ENCODE data around the gene ATF5.
"Not testable (repeated sequence)": the region's sequence is repeated elsewhere in the genome, so short reads cannot be mapped to it uniquely, and the experiment has no call there.

The ATF5 gene

DNA sequence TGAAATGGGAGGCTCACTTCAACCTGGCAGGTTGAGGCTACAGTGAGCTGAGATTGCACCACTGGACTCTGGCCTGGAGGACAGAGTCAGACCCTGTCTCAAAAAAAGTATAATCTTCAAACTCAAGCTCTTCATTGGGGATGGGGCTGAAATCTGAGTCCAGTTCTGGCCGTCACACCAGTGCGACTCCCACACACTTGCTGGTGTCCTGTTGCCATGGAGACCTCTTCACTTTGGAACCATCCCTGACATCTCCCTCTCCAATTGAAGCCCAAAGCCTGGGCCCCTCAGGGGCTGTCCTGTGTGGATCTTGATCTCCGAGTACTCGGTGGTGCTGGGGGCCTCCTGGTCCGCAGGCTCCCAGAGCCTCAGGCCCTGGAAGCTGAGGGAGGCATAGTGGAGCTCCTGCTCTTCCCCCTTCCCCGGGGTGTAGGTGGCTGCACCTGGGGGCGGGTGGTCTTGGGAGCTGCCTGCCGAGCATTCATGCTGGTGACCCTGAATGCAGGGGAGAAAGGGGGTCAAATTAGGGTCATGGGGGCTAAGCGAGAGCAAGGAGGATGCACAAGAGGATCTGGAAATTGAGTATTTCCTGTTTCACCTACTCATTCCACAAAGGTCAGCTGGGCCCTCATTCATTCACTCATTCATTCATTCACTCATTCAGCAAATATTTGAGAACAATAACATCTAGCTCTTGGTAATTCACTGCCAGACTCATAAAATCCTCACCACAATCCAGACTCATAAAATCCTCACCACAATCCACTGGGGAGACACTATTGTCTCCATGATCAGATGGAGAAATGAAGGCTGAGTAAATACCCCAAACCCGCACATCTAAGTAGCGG, 21.0 kb downstream of the ATF5 start:
- DNase-seq: no peak

DNA sequence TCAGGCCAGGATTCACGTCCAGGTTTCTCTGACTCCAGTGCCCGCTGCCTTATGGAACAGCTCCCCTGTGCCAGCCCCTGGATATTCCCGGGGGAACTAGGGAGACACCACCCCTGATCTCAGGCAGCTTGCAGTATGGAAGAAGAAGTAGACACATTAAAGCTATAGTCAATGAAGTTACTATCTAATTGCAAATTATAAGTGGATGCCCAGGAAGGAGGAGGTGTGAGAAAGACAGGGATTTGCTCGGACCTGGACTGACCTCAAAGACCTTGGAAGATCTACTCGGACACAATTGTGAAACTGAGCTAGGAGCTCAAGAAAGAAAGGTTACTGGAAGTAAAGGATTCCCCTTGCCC, 21.6 kb downstream of the ATF5 start:
- no peak for DNase-seq

DNA sequence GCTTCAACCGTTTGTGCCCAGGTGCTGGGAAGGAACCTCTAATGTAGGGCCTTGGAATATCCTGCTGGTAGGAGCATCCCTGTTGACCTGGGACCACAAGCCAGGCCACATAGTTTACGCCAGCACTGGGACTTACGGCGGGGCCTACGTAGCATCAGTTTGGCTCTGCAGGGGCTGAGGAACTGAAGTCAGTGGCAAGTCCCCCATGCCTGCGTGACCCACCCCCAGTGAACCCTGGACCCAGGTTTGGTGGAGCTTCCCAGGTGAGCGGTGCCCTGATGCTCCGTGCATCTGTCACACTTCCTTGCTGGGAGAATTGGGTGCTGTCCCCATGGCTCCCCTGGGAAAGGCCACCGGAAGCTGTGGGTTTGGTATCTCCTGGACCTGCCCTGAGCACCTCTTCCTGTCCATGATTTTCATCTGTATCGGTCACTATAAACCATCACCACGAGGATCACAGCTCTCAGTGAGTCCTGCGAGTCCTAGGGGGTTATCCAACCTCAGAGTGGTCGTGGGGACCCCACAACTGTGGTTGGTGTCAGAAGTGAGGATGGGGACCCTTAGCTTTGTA, 22.0 kb downstream of the ATF5 start:
- no peak for DNase-seq

DNA sequence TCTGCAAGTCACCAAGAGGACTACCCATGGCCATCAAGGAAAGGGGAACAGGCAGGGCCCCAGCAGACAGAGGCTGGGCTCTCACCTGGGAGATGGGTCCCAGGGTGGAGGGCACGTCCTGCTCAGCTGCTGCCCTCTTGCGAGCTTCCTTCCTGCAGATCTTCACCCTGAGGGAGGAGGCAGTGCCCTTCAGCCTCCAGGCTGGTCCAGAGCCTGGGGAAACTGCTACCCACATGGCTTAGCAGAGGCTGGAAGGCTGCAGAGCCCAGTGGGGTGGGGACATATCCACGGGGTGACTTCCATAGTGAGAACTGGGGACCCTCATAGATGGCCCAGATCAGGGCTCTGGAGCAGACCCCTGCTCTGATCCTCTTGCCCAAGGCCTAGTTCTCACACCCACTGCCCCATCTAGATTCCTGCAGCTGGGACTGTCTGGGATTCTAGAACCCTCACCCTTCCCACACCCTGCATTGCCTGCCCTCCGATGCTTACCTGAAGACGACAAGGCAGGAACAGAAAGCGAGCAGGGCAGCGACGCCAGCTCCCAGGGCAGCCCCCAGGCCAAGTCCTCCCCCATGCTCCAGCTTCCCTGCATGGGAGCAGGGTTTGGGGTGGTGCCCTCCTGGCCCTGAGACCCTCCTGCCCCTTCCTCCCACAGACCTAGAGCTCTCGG, 22.9 kb downstream of the ATF5 start:
- DNase-seq: no peak

DNA sequence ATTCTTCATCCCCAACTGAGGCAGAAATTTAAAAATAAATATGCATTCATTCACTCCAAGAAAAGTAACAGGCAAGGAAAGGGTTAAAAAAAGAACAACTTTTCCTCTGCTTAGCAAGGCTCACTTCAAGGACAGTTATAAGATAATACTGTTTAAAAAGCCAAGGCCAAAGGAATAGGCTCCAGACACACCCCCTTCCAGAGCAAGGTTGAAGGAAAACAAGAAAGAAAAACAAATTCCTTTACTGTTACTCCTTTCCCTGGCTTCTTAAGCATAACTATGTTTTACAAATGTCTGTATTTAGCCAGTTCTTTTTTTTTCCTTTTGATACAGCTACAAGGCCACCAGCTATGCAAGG, 23.5 kb downstream of the ATF5 start:
- DNase-seq: no peak

DNA sequence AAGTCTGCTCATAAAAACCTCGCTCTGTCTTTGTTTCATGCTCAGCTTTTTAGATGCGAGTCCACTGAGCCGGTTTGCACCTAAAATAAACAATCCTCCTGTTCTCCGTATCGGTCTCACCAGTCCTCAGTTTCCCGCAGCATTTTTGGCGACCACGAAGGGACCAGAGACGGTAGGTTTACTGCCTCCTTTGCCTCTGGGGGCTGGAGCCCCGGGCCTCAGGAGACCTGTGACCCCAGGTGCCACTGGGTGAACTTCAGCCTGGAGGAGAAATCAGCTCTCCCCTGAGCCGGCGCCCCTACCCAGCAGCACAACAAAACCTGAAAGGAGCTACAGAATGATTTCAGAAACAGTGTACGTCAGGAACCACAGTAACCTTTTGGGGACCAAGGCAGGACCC, 23.9 kb downstream of the ATF5 start:
- no peak for DNase-seq

DNA sequence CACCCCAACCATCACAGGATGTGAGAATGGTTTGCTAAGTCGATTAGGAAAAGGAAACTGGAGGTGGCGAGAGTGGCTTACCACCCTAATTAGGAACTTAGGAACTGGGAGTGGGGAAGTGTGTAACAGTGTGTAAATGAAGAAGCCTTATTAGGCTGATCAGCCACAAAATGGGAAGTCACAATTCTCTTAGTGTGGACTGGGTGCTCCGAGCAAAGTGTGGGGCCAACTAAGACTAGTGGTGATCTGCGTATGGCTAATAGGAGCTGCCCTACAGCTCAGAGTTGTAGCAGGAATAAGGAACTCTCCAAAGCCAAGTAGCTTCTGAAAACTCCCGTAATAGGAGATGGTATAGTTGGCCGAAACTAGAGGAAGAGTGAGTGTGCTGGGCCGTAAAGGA, 24.4 kb downstream of the ATF5 start:
- DNase-seq: no peak

DNA sequence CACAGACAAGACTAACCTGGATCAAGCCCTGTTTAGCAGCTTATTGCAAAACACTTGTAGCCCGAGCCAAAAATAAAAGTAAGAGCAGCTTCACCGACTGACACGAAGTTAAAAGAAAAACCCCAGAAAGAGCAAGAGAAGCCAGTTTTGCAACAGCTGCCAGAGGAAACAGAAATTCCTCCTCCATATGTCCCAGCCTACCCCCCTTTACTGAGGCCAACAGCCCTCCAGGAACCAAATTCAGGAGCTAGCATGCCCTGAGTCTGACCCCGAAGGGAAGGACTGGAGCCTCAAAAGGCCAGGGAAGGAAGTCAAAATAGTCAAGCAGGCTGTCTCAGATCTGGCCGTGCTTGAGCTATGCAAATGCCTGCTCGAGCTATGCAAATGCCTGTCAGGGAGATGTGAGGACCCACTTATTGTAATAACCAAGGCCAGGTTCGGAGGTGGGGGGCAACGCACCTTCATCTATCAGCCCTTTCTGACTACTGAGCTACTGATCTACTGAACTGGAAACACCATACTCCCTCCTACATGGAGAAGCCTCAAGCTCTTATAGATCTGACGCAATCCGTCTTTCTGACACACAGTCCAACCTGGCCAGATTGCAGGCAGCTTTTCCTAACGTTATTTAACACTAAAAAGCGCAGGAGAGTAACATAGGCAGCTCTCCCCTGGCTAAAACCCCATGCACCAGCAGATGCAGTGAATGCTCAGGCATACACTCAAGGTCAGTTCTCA, 25.3 kb downstream of the ATF5 start:
- no peak for DNase-seq

DNA sequence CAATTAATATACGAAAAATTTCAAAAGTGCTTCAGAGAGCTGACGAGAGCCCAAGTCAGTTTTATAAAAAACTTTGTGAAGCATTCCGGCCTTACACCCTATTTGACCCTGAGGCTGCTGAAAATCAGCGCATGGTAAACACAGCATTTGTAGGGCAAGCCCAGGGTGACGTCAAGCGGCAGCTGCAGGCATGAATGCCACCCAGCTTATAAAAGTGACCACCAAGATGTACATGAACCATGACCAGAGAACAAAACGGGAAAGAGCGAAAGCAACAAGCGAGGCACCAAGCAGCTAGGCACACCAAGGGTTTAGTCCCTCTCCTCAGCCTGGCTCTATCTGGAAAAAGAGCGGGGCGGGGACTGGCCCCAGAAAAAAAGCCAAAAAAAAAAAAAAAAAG, 25.9 kb downstream of the ATF5 start:
- no peak for DNase-seq

DNA sequence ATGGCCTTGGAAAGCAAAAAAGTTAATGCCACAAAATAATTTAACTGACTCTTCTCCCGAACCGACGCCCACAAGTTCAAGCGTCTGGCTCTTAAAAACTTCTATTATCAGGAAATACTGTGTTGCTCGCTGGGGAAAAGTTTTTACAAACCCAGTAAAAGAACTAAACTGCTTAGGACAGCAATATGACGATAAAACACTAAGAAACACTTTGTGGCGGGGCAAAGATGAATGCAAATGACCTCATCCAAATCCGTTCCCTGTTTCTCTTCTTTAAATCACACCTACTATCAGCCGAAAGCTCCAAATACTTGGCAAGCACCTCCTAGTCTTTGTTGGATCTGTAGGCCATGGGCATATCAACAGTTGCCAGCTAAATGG, 27.1 kb downstream of the ATF5 start:
- DNase-seq: no peak

DNA sequence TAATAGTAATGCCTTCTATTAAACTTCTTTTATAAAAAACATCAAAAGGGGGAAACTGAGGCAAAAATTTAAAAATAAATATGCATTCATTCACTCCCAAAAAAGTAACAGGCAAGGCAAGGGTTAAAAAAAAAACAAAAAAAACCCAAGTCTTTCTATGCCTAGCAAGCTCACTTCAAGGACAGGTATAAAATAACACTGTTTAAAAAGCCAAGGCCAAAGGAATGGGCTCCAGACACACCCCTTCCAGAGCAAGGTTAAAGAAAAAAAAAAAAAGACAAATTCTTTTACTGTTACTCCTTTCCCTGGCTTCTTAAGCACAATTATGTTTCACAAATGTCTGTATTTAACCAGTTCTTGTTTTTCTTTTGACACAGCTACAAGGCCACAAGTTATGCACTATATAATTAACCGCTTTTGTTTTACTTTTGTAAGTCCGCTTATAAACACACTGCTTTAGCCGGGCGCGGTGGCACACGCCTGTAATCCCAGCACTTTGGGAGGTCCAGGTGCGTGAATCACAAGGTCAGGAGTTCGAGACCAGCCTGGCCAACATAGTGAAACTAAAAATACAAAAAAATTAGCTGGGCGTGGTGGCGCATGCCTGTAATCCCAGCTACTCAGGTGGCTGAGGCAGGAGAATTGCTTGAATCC, 28.4 kb downstream of the ATF5 start:
- DNase-seq: no peak

DNA sequence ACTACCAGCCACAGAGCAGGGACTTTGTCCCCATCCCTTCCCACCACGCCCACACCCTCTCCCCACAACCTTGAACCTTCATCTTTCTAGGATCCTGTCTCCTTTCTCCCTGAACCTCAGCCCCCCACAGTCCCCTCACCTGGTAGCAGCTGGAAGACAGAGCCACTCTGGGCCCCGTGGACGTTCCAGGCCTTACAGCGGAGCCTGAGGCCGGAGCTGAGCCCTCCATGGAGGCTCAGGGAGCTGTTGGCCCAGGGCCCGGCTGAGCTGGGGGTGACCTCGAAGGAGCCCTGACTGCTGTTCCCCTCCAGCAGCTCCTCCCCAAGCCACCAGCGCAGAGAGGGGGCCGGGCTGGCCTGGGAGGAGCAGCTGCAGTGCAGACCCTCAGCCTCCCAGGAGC, 29.1 kb downstream of the ATF5 start:
- not testable (repeated sequence) for DNase-seq

DNA sequence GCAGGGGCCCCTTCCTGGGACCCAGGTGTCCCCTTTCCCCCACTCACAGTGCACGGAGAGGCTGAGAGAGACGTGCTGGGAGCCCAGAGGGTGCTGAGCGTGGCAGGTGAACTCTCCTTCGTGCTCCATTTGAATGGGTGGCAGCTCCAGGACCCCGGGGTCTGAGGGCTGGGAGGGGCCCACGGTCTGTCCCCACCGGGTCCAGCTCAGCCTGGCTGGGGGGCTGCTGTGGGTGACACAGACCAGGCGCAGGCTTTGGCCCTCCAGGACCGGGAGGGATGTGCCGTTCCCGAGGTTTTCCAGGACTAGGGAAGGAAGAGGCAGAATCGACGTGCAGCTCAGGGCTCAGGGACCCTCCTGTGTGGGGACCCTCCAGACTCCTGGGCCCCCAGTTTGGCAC, 29.6 kb downstream of the ATF5 start:
- not testable (repeated sequence) for DNase-seq

DNA sequence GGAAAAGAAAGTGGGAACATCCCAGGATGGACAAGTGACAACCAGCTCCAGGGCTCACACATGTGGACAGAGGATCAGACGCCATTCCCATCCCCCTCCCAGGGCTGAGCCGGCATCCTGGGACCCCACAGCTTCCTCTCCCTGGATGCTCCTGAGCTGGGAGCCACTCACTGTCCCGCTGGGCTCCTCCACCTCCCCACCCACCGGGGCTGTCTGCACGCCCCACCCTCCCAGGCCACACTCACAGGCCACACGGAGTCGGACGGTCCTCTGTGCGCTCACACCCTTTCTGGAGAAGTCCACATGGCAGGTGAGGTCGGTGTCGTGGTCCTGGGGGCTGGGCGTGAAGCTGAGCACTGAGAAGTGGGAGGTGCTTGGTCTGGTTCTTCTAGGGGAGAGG, 30.9 kb downstream of the ATF5 start:
- not testable (repeated sequence) for DNase-seq

DNA sequence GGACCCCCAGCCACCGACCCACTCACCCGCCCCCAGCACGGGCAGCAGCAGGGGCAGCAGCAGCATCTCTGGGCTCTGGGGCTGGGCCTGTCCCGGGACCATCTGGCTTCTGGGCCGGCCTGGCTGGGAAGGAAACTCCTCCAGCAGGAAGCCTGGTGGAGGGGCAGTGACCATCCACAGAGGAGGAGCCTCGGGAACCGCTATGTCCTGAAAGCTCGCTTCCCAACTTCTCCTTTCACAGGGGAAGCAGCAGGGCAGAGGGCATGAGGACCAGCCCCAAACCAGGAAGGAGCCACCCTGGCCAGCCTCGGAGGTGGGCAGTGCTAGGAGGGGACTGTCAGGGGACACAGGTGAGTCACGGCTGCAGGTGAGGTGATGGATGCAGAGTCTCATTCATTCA, 32.0 kb downstream of the ATF5 start, which contains the start of gene SIGLEC11:
SIGLEC11 (minus strand) TSS at position 193 of the 400 bp plus-strand sequence; CDS start at position 102, 91 bp downstream.
- not testable (repeated sequence) for DNase-seq

DNA sequence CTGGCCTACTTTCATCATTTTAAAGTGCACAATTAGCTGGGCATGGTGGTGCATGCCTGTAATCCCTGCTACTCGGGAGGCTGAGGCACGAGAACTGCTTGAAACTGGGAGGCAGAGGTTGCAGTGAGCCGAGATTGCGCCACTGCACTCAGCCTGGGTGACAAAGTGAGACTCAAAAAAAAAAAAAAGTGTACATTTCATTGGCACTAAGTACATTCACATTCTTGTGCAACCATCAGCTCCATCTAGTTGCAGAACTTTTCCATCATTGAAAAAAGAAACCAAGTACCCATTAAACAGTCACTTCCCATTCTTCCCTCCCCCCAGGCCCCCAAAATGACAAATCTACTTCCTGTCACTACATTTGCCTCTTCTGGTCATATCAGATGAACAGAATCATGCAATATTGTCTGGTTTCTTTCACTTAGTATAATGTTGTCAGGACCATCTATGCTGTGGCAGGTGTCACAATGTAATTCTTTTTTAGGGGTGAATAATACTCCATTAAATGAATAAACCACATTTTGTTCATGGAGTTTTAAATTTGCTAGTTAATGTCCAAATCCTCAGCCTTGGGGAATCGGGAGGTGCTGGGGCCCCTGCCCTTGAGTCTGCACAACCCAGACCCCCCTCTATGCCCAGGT, 39.4 kb downstream of the ATF5 start:
- no peak for DNase-seq

DNA sequence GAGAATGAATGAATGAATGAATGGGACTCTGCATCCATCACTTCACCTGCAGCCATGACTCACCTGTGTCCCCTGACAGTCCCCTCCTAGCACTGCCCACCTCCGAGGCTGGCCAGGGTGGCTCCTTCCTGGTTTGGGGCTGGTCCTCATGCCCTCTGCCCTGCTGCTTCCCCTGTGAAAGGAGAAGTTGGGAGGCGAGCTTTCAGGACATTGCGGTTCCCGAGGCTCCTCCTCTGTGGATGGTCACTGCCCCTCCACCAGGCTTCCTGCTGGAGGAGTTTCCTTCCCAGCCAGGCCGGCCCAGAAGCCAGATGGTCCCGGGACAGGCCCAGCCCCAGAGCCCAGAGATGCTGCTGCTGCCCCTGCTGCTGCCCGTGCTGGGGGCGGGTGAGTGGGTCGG, 40.4 kb downstream of the ATF5 start:
- not testable (repeated sequence) for DNase-seq

DNA sequence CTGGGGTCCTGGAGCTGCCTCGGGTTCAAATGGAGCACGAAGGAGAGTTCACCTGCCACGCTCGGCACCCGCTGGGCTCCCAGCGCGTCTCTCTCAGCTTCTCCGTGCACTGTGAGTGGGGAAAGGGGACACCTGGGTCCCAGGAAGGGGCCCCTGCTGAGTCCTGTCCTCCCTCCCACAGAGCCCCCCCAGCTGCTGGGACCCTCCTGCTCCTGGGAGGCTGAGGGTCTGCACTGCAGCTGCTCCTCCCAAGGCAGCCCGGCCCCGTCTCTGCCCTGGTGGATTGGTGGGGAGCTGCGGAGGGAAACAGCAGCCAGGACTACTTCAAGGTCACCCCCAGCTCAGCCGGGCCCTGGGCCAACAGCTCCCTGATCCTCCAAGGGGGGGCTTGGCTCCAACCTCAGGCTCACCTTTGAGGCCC, 43.0 kb downstream of the ATF5 start:
- DNase-seq: no peak

DNA sequence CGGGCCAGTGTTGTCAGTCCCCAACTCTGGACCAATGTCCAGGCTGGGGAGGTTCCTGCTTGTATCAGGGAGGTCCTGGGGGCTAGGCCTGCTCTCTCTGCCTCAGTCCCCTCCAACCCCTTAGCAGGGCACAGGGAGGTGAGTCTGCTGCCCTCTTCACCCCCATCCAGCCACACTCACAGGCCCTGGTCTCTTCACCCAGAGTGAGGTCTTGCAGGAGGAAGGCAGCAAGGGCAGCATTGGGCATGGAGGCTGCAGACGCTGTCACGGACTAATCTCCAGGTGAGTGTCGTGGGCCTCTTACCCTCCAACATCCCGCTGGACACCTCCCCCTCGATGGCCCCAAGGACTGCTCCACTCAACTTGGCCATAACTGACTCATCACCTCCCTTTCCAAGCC, 43.8 kb downstream of the ATF5 start:
- DNase-seq: no peak

DNA sequence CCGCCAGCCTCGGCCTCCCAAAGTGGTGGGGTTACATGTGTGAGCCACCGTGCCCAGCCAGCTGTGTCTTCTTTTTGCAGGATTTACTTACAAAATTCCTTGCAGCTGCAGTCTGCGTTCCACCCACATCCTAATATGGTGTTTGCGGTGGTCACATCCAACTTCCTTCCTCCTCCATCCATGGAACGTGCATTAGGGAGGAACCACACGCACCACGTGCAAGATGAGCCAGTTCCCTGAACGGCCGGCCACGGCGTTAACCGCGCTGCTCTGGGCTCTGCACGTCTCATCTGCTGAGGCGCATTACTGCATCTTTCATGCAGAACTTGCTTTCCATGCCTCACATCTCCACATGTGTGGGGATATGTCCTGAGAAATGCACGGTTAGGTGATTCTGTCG, 45.0 kb downstream of the ATF5 start:
- no peak for DNase-seq

DNA sequence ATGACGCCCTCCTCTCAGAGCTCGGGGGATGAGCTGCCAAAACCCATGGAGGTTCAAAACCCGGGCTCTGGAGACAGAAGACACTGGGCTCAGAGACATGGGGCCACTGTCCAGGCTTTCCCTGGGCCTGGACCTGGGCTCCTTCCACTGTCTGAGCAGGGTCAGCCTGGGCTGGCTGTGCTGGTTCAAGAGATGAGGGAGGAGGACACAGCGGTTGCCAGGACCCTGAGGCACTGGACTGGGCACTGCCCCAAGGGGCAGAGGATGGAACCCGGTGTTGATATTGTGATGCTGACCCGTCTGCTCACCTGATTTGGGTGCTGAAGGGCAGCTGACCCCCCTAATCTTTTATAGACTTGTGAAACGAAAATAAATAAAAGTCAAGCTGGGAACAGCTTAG, 46.0 kb downstream of the ATF5 start:
- DNase-seq: no peak

DNA sequence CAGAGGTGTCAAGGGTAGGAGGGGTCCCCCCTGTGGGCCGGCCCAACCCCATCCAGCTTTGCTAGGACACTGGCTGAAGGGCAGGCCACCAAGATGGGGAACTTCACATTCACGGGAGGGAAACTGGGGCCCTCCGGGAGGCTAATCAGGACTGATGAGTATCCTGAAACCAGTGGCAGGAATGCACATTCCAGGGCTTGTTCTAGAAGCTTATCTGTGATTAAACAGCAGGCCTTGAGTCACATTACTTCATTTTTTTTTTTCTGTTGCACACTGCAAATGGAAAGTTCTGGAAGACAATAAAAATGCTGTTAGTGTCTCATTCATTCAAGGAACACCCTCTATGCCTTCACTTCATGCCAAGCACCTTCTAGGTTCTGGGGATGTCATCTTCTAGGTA, 47.5 kb downstream of the ATF5 start:
- no peak for DNase-seq

DNA sequence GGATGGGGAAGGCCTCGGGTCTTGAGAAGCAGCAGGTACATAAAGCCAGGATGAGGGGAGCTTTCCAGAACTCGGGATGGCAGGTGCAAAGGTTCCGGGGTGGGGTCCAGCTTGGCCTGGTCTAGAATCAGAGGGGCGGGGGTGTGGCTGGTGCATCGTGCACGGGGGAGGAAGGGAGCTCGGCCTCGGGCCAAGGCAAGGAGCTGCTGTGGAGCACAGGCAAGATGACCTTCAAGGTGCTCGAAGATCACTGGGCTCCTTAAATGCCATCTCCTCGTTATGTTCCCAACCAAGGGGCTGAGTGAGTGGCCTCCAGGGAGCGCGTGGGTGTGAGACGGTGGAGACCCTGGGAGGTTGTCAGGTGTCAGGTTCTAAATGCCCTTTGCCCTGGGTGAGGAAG, 48.1 kb downstream of the ATF5 start:
- DNase-seq: no peak
